IPS DF 6.9 (cell line): ENCODE results near the gene BPIFB2.

ENCODE experiments used
- DNase-seq: peaks from one replicate; pipeline ENCODE4 v3.0.0-alpha.2; 2013; ENCODE audit warnings: low read depth, low spot score
- H3K27ac ChIP-seq: one replicate; pipeline ENCODE4 v1.5.1; 2013; ENCODE audit warnings: low read length, control low read depth
- H3K27me3 ChIP-seq: 2 replicates; pipeline ENCODE4 v1.6.1; 2013; ENCODE audit warnings: mild to moderate bottlenecking, low read length; ENCODE audit not compliant: control insufficient read depth, insufficient read depth
- H3K36me3 ChIP-seq: 2 replicates; pipeline ENCODE4 v1.6.1; 2013; ENCODE audit warnings: low read length; ENCODE audit not compliant: control insufficient read depth, insufficient read depth
- H3K4me1 ChIP-seq: 2 replicates; pipeline ENCODE4 v1.6.1; 2013; ENCODE audit warnings: low read length; ENCODE audit not compliant: control insufficient read depth, insufficient read depth
- H3K4me3 ChIP-seq: 2 replicates; pipeline ENCODE4 v1.5.1; 2013; ENCODE audit warnings: mild to moderate bottlenecking, low read length
- H3K9me3 ChIP-seq: 2 replicates; pipeline ENCODE4 v1.6.1; 2013; ENCODE audit warnings: low read length, inconsistent platforms; ENCODE audit not compliant: control insufficient read depth, insufficient read depth
- WGBS: extraction: QIAGEN DNeasy Blood & Tissue Kit; methylation state at CpG from one replicate; pipeline ENCODE4 v1.1.7; 2013; ENCODE audit warnings: mixed read lengths, missing lambda C conversion rate; ENCODE audit not compliant: insufficient read length, insufficient coverage; 5-methylcytosine and 5-hydroxymethylcytosine counted together

BPIFB2 gene

DNA sequence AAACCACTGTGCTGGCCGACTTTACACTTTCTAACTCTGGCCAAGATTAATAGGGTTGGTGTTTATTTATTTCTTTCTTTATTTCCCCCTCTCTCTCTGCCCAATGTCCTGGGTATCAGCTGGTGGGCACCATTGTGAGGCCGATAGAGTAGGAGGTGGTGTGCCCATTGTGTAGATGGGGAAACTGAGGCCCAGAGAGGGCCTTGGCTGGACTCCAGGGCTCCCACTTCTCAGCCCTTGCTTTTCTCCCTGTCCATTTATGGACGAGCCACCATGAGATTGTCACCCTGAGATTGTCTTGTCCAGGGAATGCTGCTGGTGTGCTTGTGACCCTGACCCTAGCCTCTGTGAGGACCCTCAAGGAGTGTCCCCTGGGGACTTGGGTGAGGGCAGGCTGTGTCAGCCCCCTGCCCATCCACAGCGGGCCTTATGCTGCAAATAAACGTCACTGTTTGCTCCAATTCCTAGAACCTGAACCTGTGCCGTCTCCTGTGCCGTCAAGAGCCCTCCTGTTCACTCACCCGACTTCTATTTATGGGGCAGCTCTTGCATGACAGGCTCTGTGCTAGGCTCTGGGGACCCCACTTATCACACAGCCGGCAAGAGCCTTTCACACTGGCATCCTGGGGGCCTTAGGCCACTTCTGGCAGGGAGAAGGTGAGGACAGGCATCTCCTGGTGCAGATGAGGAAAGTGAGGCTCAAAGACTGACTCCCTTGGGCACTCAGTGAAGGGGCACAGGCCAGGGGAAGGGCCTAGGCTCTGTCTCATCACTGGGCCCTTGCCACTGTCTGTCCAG, 28.1 kb upstream of the BPIFB2 start:
- no peaks in the 10 kb centered on the region for H3K36me3 ChIP-seq
- H3K27ac ChIP-seq = no peak overlapping the region
- H3K9me3 ChIP-seq = no peaks in the 10 kb centered on the region
- WGBS = no CpG with 5 or more reads among the region's 9 CpGs
- H3K4me3 ChIP-seq = no peak overlapping the region
- H3K27me3 ChIP-seq = no peaks in the 10 kb centered on the region
- DNase-seq = no peak
- H3K4me1 ChIP-seq = no peaks in the 10 kb centered on the region

DNA sequence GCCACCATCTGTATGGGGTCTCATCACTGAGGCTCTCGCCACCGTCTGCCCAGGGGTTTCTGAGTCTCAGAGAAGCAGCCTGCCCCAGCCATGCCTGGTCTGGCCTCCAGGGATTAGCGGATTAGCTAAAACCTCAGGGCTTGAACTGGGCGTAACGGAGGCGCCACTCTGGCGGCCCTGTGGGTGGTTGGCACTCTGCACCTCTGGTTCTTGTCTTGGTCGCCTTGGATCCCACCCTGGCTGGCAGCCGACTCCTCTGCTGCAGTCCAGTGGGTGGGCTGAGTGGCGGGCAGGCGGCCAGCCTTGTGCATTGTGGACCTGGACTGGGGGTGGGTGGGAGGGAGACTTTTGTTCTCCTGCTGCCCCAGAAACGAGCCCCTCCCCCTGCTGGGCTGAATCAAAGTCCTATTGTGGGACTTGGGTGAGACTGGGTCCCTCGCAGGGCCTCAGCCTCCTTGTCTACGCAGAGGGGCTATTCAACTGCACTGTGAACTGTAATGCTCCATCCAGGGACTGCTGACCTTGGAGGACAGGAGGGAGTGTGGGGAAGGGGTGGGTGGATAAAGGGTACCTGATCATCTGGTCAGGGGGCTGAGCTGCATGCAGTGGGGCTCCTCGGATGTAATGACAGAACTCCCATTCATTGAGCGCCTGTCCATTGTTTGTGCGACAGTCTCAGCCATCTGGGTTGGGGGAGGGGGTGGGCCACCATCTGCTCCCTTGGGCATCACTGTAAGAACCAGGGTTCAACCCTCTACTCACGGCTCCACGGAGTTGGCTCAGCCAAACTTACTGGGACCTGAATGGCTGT, 27.2 kb upstream of the BPIFB2 start:
- H3K27ac ChIP-seq = no peak overlapping the region
- H3K36me3 ChIP-seq = no peaks in the 10 kb centered on the region
- H3K4me1 ChIP-seq = no peaks in the 10 kb centered on the region
- no peak overlapping the region for H3K4me3 ChIP-seq
- DNase-seq = no peak
- no CpG with 5 or more reads among the region's 19 CpGs for WGBS
- no peaks in the 10 kb centered on the region for H3K9me3 ChIP-seq
- H3K27me3 ChIP-seq = no peaks in the 10 kb centered on the region

DNA sequence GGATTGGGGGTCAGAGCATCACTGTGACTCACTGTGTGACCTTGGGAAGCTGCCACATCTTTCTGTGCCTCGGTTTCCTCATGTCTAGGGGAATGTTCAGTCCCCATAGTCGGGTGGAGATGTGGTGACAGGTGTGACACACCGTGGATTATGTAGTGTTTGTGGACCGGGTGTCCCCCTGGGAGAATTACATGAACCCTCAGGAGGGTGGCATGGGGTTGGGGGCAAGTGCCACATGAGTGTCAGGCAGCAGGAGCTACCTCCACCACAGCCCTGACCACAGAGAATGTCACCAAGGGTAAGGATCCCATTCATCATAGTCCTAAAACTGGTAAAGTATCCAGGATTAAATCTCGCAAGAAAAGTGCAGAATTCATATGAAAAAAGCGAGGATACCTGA, 26.5 kb upstream of the BPIFB2 start:
- Histone ChIP-seq H3K4me1 (no peaks in the 10 kb centered on the region), H3K4me3 (no peak overlapping the region), H3K36me3 (no peaks in the 10 kb centered on the region), H3K9me3 (no peaks in the 10 kb centered on the region), H3K27me3 (no peaks in the 10 kb centered on the region), H3K27ac (no peak overlapping the region)
- no CpG with 5 or more reads among the region's 6 CpGs for WGBS
- no peak for DNase-seq

- H3K4me1 ChIP-seq = no peaks in the 10 kb centered on the region
- H3K4me3 ChIP-seq = no peak overlapping the region
- H3K27me3 ChIP-seq = no peaks in the 10 kb centered on the region
- no peaks in the 10 kb centered on the region for H3K9me3 ChIP-seq
- no CpG with 5 or more reads among the region's 10 CpGs for WGBS
- no peaks in the 10 kb centered on the region for H3K36me3 ChIP-seq
- H3K27ac ChIP-seq = no peak overlapping the region
- no peak for DNase-seq
These were observed 24.7 kb upstream of the BPIFB2 start for GRCh38 chr20:32982617-32983458.

DNA sequence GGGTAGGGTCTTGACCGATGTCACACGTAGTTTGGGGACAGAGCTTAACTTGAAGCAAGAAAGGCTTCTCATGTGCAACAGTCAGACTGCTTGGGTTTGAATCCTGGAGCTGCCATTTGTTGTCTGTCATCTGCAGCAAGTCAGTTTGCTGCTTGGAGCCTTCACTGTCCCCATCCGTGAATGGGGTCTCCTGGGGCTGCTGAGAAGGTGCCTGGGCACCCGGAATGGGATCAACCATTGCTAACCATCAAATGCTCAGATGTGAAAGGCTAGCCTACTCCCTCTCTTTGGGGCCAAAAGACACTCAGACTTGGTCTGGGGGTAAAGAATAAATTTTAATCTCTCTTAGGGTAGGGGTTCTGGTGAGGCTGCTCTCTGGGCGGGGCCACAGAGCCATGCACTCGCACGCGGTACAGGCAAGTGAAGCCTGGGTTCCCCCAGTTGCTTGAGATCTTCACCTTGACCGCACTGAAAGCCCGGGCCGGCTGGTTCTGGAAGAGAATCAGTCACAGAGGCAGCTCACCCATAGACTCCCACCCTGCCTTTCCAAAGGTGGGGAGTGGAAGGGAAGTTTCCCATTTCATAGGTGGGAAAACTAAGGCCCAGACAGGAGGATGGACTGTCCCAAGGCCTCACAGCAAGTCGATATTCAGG, 23.9 kb upstream of the BPIFB2 start:
- no peak overlapping the region for H3K27ac ChIP-seq
- no peak for DNase-seq
- H3K36me3 ChIP-seq = no peaks in the 10 kb centered on the region
- H3K9me3 ChIP-seq = no peaks in the 10 kb centered on the region
- H3K27me3 ChIP-seq = no peaks in the 10 kb centered on the region
- no CpG with 5 or more reads among the region's 12 CpGs for WGBS
- no peaks in the 10 kb centered on the region for H3K4me1 ChIP-seq
- no peak overlapping the region for H3K4me3 ChIP-seq

DNA sequence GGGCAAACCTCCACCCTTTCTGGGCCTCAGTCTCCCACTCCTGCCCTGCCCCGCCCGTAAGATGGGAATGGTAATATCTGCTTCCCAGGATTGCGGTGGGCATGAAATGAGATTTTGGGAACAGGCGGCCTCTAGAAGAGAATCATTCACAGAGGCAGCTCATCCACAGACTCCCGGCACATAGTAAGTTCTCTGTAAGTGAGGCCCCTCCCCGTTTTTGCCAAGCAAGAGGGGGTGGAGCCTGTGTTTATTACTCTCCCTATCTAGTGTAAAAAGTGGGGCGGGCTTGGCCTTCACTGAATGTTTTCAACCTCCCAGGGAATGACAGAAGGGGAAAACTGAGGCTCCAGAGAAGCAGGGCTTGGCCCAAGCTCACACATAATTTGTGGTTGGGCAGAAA, 23.3 kb upstream of the BPIFB2 start:
- no peak overlapping the region for H3K4me3 ChIP-seq
- H3K4me1 ChIP-seq = no peaks in the 10 kb centered on the region
- DNase-seq = no peak
- no peaks in the 10 kb centered on the region for H3K36me3 ChIP-seq
- H3K9me3 ChIP-seq = no peaks in the 10 kb centered on the region
- no peak overlapping the region for H3K27ac ChIP-seq
- no peaks in the 10 kb centered on the region for H3K27me3 ChIP-seq
- WGBS = no CpG with 5 or more reads among the region's 7 CpGs

- no peak overlapping the region for H3K27ac ChIP-seq
- no peak overlapping the region for H3K4me3 ChIP-seq
- H3K27me3 ChIP-seq = no peaks in the 10 kb centered on the region
- no peak for DNase-seq
- H3K4me1 ChIP-seq = no peaks in the 10 kb centered on the region
- no peaks in the 10 kb centered on the region for H3K36me3 ChIP-seq
- WGBS = no CpG with 5 or more reads among the region's 9 CpGs
- no peaks in the 10 kb centered on the region for H3K9me3 ChIP-seq
These were observed 22.7 kb upstream of the BPIFB2 start for GRCh38 chr20:32984631-32985354.

DNA sequence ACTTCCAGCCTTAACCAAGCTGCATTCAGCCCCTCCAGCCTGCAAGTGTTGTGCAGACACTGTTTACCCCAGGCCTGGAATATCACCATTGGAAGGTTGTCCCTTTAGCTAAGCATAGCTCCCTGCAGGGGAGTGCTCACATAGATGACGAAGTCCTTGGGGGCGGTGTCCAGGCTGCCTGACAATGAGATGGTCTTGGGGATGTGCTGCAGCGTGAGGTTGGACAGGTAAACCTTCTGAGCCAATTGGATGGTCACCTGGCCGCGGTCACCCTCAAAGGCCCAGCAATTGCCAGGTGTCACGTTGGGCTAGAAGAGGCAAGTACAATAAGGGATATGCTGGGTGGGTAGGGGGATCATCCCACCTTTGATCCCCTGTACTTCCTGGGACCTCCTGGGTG, 21.9 kb upstream of the BPIFB2 start:
- H3K4me1 ChIP-seq = no peaks in the 10 kb centered on the region
- no peak for DNase-seq
- WGBS = no CpG with 5 or more reads among the region's 6 CpGs
- no peak overlapping the region for H3K27ac ChIP-seq
- no peaks in the 10 kb centered on the region for H3K27me3 ChIP-seq
- no peak overlapping the region for H3K4me3 ChIP-seq
- no peaks in the 10 kb centered on the region for H3K36me3 ChIP-seq
- no peaks in the 10 kb centered on the region for H3K9me3 ChIP-seq

GRCh38 chr20:32986331-32986966, 21.1 kb upstream of the BPIFB2 start:
- no peaks in the 10 kb centered on the region for H3K4me1 ChIP-seq
- no peaks in the 10 kb centered on the region for H3K27me3 ChIP-seq
- no peaks in the 10 kb centered on the region for H3K36me3 ChIP-seq
- H3K27ac ChIP-seq = no peak overlapping the region
- no peak overlapping the region; the same call in 1 of the 2 replicates for H3K4me3 ChIP-seq
- WGBS = no CpG with 5 or more reads among the region's 18 CpGs
- H3K9me3 ChIP-seq = no peaks in the 10 kb centered on the region
- no peak for DNase-seq
